Tibial artery (tissue), 4 donors: ENCODE results near the gene FNIP1.
"Not testable (repeated sequence)": the region's sequence is repeated elsewhere in the genome, so short reads cannot be mapped to it uniquely, and the experiment has no call there.

ENCODE experiments used
- DNase-seq, 2 donors: peaks; one replicate each; pipeline ENCODE4 v3.0.0-alpha.2; 2019
- H3K27ac ChIP-seq, 2 donors: fragments of 200-600 bp; sonication (generic) in 1 of 2; 1 replicate in 1 of 2; 2 replicates in 1 of 2; pipeline ENCODE4 v1.5.1; 2018 to 2019; ENCODE audit warnings: mild to moderate bottlenecking in 1 of 2
- H3K27me3 ChIP-seq, 2 donors: fragments of 200-600 bp; sonication (generic) in 1 of 2; one replicate each; pipeline versions ENCODE4 v1.5.1 to v1.6.0; 2016 to 2019
- H3K36me3 ChIP-seq, 3 donors: fragments of 200-600 bp; sonication (generic) in 2 of 3; one replicate each; pipeline ENCODE4 v1.5.1; 2016 to 2019; ENCODE audit warnings: mild to moderate bottlenecking in 2 of 3
- H3K4me1 ChIP-seq, 4 donors: fragments of 200-600 bp; sonication (generic) in 2 of 4; 1 replicate in 3 of 4; 2 replicates in 1 of 4; pipeline ENCODE4 v1.5.1; 2016 to 2019
- H3K4me3 ChIP-seq, 2 donors: fragments of 200-600 bp; sonication (generic) in 1 of 2; 1 replicate in 1 of 2; 2 replicates in 1 of 2; pipeline ENCODE4 v1.5.1; 2018 to 2019; ENCODE audit warnings: mild to moderate bottlenecking in 2 of 2
- H3K9me3 ChIP-seq, 3 donors: fragments of 200-600 bp; sonication (generic) in 1 of 3; one replicate each; pipeline ENCODE4 v1.5.1; 2016 to 2019
- CTCF ChIP-seq, 2 experiments: fragments of 200-600 bp in 1 of 2; fragments of 450-650 bp in 1 of 2; IDR thresholded peaks; one replicate each; pipeline ENCODE4 v1.5.1; 2017 to 2019; ENCODE audit warnings: antibody characterized with exemption in 2 of 2, mild to moderate bottlenecking in 1 of 2, moderate library complexity in 1 of 2
- intact Hi-C: fragments of 100-400 bp; cut with DNase I; formaldehyde crosslinking; loops from one replicate; pipeline ENCODE4 v1.15.0; 2023; ENCODE audit warnings: low total_unique reads

Gene FNIP1

GRCh38 chr5:131786036-131786435, 10.8 kb downstream of the FNIP1 start:
- intact Hi-C loops = no loop called here

DNA sequence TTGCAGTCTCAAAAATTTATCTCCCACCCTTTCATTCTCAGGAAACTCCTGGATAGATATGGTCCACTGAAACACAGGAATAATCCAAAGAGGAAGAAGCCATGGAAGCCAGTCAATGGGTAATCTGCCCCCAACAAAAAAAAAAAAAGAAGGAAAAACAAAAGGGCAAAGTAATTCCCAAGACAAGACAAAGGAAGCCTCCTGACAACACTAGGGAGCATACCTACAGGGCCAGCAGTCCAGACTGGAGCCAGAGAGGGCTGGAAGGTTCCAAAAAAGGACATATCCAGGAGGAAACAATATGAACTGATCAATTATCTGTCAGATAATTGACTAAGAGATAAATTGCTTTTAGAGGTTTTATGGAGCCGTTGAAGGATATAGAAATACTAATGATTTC, 12.9 kb downstream of the FNIP1 start:
- DNase-seq = no peak
- Histone ChIP-seq H3K36me3 (no peaks in the 10 kb centered on the region), H3K4me1 (peaks cover 0 to 50% (median 10%) of the 10 kb centered on the region in 4 donors), H3K27me3 (no peaks in the 10 kb centered on the region), H3K27ac (no peak overlapping the region), H3K9me3 (no peaks in the 10 kb centered on the region), H3K4me3 (no peak overlapping the region)
- TF ChIP-seq CTCF (IDR thresholded peaks at IDR 0.05) = no peak
- intact Hi-C loops = no loop called here

More at GRCh38 chr5:131786036-131786435, 10.8 kb downstream of the FNIP1 start:
- Histone ChIP-seq H3K9me3 (no peaks in the 10 kb centered on the region), H3K4me1 (peaks cover 0 to 52% (median 19%) of the 10 kb centered on the region in 4 donors), H3K36me3 (no peaks in the 10 kb centered on the region), H3K4me3 (no peak overlapping the region), H3K27me3 (no peaks in the 10 kb centered on the region), H3K27ac (no peak overlapping the region)
- DNase-seq = no peak
- TF ChIP-seq CTCF (IDR thresholded peaks at IDR 0.05) = no peak

GRCh38 chr5:131783357-131783756, 13.5 kb downstream of the FNIP1 start:
- Histone ChIP-seq H3K9me3 (no peaks in the 10 kb centered on the region), H3K27me3 (no peaks in the 10 kb centered on the region), H3K27ac (no peak overlapping the region), H3K4me3 (no peak overlapping the region), H3K4me1 (peaks cover 0 to 50% (median 10%) of the 10 kb centered on the region in 4 donors), H3K36me3 (no peaks in the 10 kb centered on the region)
- intact Hi-C loops = no loop called here
- TF ChIP-seq CTCF (IDR thresholded peaks at IDR 0.05) = no peak
- DNase-seq = no peak

GRCh38 chr5:131782717-131783116, 14.1 kb downstream of the FNIP1 start:
- Histone ChIP-seq H3K27ac (no peak overlapping the region), H3K9me3 (no peaks in the 10 kb centered on the region), H3K4me3 (no peak overlapping the region), H3K4me1 (peaks cover 0 to 47% (median 10%) of the 10 kb centered on the region in 4 donors), H3K36me3 (no peaks in the 10 kb centered on the region), H3K27me3 (no peaks in the 10 kb centered on the region)
- no peak for DNase-seq
- TF ChIP-seq CTCF (IDR thresholded peaks at IDR 0.05) = no peak
- intact Hi-C loops = no loop called here

- DNase-seq, intact Hi-C loops, H3K4me3 ChIP-seq, H3K27ac ChIP-seq, H3K36me3 ChIP-seq, H3K27me3 ChIP-seq, H3K9me3 ChIP-seq: not testable (repeated sequence)
- peaks cover 0 to 68% (median 23%) of the 10 kb centered on the region in 4 donors for H3K4me1 ChIP-seq
Observed at GRCh38 chr5:131778141-131778540, 18.7 kb downstream of the FNIP1 start.

DNA sequence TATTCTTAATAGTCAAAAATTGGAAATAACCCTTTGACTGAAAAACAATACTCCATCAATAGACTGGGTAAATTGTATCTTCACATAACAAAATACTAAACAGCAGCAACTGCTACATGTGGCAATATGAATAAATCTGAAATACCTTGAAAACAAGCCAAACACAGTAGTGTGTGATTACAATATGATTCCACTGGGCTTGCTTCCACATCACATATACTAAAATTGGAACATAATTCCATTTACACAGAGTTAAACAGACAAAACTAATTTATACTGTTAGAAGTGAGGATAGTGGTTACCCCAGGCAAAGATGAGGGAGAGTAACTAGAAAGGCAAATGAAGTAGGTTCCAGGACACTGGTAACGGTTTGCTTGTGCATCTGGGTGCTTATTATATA, 20.4 kb downstream of the FNIP1 start:
- DNase-seq = no peak

More for the DNA sequence above, 20.4 kb downstream of the FNIP1 start:
- H3K36me3 ChIP-seq = no peaks in the 10 kb centered on the region
- H3K27ac ChIP-seq = no peak overlapping the region
- H3K4me3 ChIP-seq = no peak overlapping the region
- H3K4me1 ChIP-seq = peaks cover 0 to 64% (median 19%) of the 10 kb centered on the region in 4 donors
- intact Hi-C loops = no loop called here
- TF ChIP-seq CTCF (IDR thresholded peaks at IDR 0.05) = no peak
- no peaks in the 10 kb centered on the region for H3K9me3 ChIP-seq
- H3K27me3 ChIP-seq = no peaks in the 10 kb centered on the region
